RWPE1 (cell line): ENCODE data around the gene RNF145.

ENCODE experiments used
- CTCF ChIA-PET: fragments of 350-600 bp; sonication (Branson Sonifier 250); formaldehyde crosslinking; extraction: SDS; loops from one replicate; lab custom pipeline; 2021; lab: Yijun Ruan, JAX
- POLR2A ChIA-PET: fragments of 400-600 bp; formaldehyde crosslinking; extraction: SDS; loops from one replicate; lab custom pipeline; 2020; ENCODE audit warnings: antibody characterized with exemption; ENCODE audit not compliant: low non-redundant PET; lab: Yijun Ruan, JAX
- DNase-seq: peaks from one replicate; pipeline ENCODE4 v3.0.0; 2012; ENCODE audit warnings: low spot score
- H3K27ac ChIP-seq: fragments of 450-650 bp; 2 replicates; pipeline ENCODE4 v1.5.1; 2017
- TF ChIP-seq, protein P1 (sequence below): fragments of 450-650 bp; conservative IDR thresholded peaks from 2 replicates; pipeline ENCODE4 v1.5.1; 2017; ENCODE audit warnings: low read depth, mild to moderate bottlenecking

RNF145 gene

GRCh38 chr5:159174511-159175168 lies 34.7 kb downstream of the RNF145 start:
- no peak overlapping the region for H3K27ac ChIP-seq
- ChIA-PET CTCF (interaction anchor here (0.8 kb wide), 1 partner anchor 218 kb away, joined by 6 read pairs; no protein-coding TSS in a partner anchor), POLR2A (no interaction called here)
- DNase-seq = no peak
- TF ChIP-seq, protein P1, sequence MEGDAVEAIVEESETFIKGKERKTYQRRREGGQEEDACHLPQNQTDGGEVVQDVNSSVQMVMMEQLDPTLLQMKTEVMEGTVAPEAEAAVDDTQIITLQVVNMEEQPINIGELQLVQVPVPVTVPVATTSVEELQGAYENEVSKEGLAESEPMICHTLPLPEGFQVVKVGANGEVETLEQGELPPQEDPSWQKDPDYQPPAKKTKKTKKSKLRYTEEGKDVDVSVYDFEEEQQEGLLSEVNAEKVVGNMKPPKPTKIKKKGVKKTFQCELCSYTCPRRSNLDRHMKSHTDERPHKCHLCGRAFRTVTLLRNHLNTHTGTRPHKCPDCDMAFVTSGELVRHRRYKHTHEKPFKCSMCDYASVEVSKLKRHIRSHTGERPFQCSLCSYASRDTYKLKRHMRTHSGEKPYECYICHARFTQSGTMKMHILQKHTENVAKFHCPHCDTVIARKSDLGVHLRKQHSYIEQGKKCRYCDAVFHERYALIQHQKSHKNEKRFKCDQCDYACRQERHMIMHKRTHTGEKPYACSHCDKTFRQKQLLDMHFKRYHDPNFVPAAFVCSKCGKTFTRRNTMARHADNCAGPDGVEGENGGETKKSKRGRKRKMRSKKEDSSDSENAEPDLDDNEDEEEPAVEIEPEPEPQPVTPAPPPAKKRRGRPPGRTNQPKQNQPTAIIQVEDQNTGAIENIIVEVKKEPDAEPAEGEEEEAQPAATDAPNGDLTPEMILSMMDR = no peak

DNA sequence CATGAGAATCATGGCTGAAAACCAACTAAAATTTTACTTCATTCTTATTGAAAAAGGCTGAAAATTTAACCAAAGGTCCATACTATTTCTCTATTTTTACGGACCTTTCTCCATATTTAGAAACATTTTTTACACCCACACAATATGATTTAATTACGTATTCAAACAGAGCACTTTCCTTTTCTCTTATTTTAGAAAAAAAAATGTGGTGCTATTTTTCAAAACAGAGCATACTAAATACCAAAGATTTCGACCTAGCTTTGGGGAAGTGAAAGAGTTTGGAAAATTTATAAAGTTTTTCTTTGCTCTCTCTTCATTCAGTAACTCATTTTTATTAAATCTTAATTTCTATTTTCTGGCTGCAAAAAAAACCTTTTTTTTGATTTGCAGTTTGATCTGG lies 38.1 kb downstream of the RNF145 start:
- ChIA-PET POLR2A (no interaction called here), CTCF (interaction anchor here (0.6 to 1.1 kb wide), 4 partner anchors 14 to 787 kb away, joined by 3 to 4 read pairs (median 3); no protein-coding TSS in a partner anchor)
- TF ChIP-seq, protein P1 = no peak
- no peak overlapping the region for H3K27ac ChIP-seq
- DNase-seq = no peak

- DNase-seq = no peak
- CTCF ChIA-PET = interaction anchor here (1.0 kb wide), 1 partner anchor 13 kb away, joined by 3 read pairs; no protein-coding TSS in a partner anchor
- POLR2A ChIA-PET = interaction anchor here (0.6 kb wide), 1 partner anchor 140 kb away, joined by 3 read pairs; no protein-coding TSS in a partner anchor
- TF ChIP-seq, protein P1 = no peak
- no peak overlapping the region for H3K27ac ChIP-seq
These were observed 39.3 kb downstream of the RNF145 start for GRCh38 chr5:159170021-159170420.

DNA sequence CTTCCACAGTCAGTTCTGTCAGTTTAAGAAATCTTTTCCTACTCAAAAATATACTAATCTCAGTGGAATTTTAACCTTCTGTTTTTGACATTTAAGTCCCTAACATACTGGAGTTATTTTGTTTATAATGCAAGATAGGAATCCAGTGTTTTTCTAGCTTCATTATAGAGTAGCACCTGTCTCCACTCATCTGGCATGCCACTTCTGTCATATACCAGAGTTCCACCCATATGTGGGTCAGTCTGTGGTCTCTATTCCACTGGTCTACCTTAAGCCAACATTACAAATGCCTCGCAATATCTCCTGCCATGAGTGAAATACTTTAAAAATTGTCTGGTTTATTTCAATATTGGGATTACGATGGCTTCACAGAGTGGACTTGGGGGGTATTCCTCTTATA lies 42.9 kb downstream of the RNF145 start:
- CTCF ChIA-PET = no interaction called here
- H3K27ac ChIP-seq = no peak overlapping the region
- no peak for DNase-seq
- POLR2A ChIA-PET = no interaction called here
- TF ChIP-seq, protein P1 = no peak

DNA sequence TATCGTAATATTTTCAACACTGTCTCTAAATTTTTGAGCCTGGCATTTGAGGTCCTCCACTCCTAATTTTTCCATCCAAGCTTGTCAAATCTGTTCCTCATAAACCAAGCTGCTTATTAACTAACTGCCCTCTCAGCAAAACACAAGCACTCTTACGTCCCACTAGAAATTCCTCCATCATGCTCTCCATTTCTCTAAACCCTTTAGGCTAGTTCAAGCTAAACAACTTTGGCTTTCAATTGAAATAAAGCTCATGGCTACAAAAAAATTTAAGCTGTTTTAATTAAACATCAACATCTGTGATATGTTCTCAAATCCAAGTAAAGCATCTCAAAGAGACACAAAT lies 45.7 kb downstream of the RNF145 start:
- POLR2A ChIA-PET = no interaction called here
- no peak for DNase-seq

GRCh38 chr5:159163027-159163700 lies 46.2 kb downstream of the RNF145 start:
- TF ChIP-seq, protein P1 = no peak
- POLR2A ChIA-PET = no interaction called here
- no peak overlapping the region for H3K27ac ChIP-seq
- peak; percentile 84 for DNase-seq
- CTCF ChIA-PET = interaction anchor here (0.6 kb wide), 1 partner anchor 341 kb away, joined by 4 read pairs; no protein-coding TSS in a partner anchor

More for the DNA sequence above, 45.7 kb downstream of the RNF145 start:
- no peak overlapping the region for H3K27ac ChIP-seq
- CTCF ChIA-PET = interaction anchor here (0.6 to 0.7 kb wide), 3 partner anchors 8 to 342 kb away, joined by 3 to 4 read pairs (median 3); no protein-coding TSS in a partner anchor
- TF ChIP-seq, protein P1 = no peak
